H9 (cell line): ENCODE measurements around the gene CDH8. TPM values are rescaled to one million over a fixed set of nuclear protein-coding genes. Genes with fewer than 3 reads are reported as not detected.

Experiments
- DNase-seq: peaks from one replicate; pipeline ENCODE4 v3.0.0-alpha.2; 2017
- H2AFZ ChIP-seq: one replicate; pipeline ENCODE4 v1.6.1; 2013; ENCODE audit warnings: mild to moderate bottlenecking, low read length, control low read depth, moderate library complexity
- H2AK5ac ChIP-seq: 2 replicates; pipeline ENCODE4 v1.6.1; 2013; ENCODE audit warnings: low read length, control low read depth, mixed read lengths; ENCODE audit not compliant: insufficient read length
- H2BK120ac ChIP-seq: one replicate; pipeline ENCODE4 v1.6.1; 2013; ENCODE audit warnings: low read depth, mild to moderate bottlenecking, low read length, control low read depth, inconsistent platforms; ENCODE audit not compliant: poor library complexity, severe bottlenecking
- H2BK12ac ChIP-seq: 2 replicates; pipeline ENCODE4 v1.6.1; 2013; ENCODE audit warnings: low read length, control low read depth, mixed read lengths, low read depth; ENCODE audit not compliant: insufficient read length
- H2BK15ac ChIP-seq: 2 replicates; pipeline ENCODE4 v1.6.1; 2013; ENCODE audit warnings: low read depth, low read length, control low read depth
- H2BK20ac ChIP-seq: one replicate; pipeline ENCODE4 v1.6.1; 2013; ENCODE audit warnings: low read depth, mild to moderate bottlenecking, low read length, control low read depth, inconsistent platforms; ENCODE audit not compliant: poor library complexity, severe bottlenecking
- H2BK5ac ChIP-seq: 2 replicates; pipeline ENCODE4 v1.6.1; 2013; ENCODE audit warnings: low read length, control low read depth, mixed read lengths; ENCODE audit not compliant: insufficient read length
- H3K14ac ChIP-seq: 2 replicates; pipeline ENCODE4 v1.6.1; 2013; ENCODE audit warnings: low read length, control low read depth; ENCODE audit not compliant: insufficient read depth
- H3K18ac ChIP-seq: 2 replicates; pipeline ENCODE4 v1.6.1; 2013; ENCODE audit warnings: low read depth, mild to moderate bottlenecking, mixed read lengths, low read length, control low read depth; ENCODE audit not compliant: insufficient read length
- H3K23ac ChIP-seq: 2 replicates; pipeline ENCODE4 v1.6.1; 2013; ENCODE audit warnings: low read length, control low read depth, mixed read lengths, low read depth; ENCODE audit not compliant: insufficient read length
- H3K23me2 ChIP-seq: 2 replicates; pipeline ENCODE4 v1.6.1; 2013; ENCODE audit warnings: low read depth, mild to moderate bottlenecking, mixed read lengths, low read length, control low read depth; ENCODE audit not compliant: insufficient read length, poor library complexity, severe bottlenecking
- H3K27ac ChIP-seq: 2 replicates; pipeline ENCODE4 v1.5.1; 2013; ENCODE audit warnings: low read length, control low read depth, mixed read lengths, low read depth; ENCODE audit not compliant: insufficient read length
- H3K27me3 ChIP-seq: 2 replicates; pipeline ENCODE4 v1.6.1; 2013; ENCODE audit warnings: low read length, control low read depth, inconsistent platforms; ENCODE audit not compliant: insufficient read depth
- H3K4ac ChIP-seq: 2 replicates; pipeline ENCODE4 v1.6.1; 2013; ENCODE audit warnings: low read depth, mild to moderate bottlenecking, control low read depth, inconsistent platforms, low read length, moderate library complexity
- H3K4me1 ChIP-seq: 2 replicates; pipeline ENCODE4 v1.6.1; 2013; ENCODE audit warnings: low read length, control low read depth, inconsistent platforms; ENCODE audit not compliant: insufficient read depth
- H3K4me2 ChIP-seq: 2 replicates; pipeline ENCODE4 v1.6.1; 2013; ENCODE audit warnings: low read length, control low read depth, mixed read lengths; ENCODE audit not compliant: insufficient read length, insufficient read depth
- H3K56ac ChIP-seq: 2 replicates; pipeline ENCODE4 v1.6.1; 2013; ENCODE audit warnings: low read depth, mild to moderate bottlenecking, mixed read lengths, low read length, control low read depth; ENCODE audit not compliant: insufficient read length
- H3K79me1 ChIP-seq: 2 replicates; pipeline ENCODE4 v1.6.1; 2013; ENCODE audit warnings: low read depth, mild to moderate bottlenecking, moderate library complexity, low read length, control low read depth, inconsistent platforms; ENCODE audit not compliant: insufficient read depth, poor library complexity, severe bottlenecking
- H3K79me2 ChIP-seq: 2 replicates; pipeline ENCODE4 v1.6.1; 2013; ENCODE audit warnings: low read length, control low read depth, inconsistent platforms; ENCODE audit not compliant: insufficient read depth
- H3K9ac ChIP-seq: 2 replicates; pipeline ENCODE4 v1.6.1; 2013; ENCODE audit warnings: low read length, control low read depth, mixed read lengths; ENCODE audit not compliant: insufficient read length; ENCODE audit errors: extremely low read depth
- H3K9me3 ChIP-seq: one replicate; pipeline ENCODE4 v1.6.1; 2013; ENCODE audit warnings: low read depth, low read length, inconsistent platforms; ENCODE audit not compliant: control insufficient read depth
- H3T11ph ChIP-seq: one replicate; pipeline ENCODE4 v1.6.1; 2013; ENCODE audit warnings: mild to moderate bottlenecking, low read length, control low read depth, inconsistent platforms
- H4K20me1 ChIP-seq: one replicate; pipeline ENCODE4 v1.6.1; 2013; ENCODE audit not compliant: control insufficient read depth, insufficient read length, insufficient read depth
- H4K5ac ChIP-seq: 2 replicates; pipeline ENCODE4 v1.6.1; 2013; ENCODE audit warnings: low read depth, mild to moderate bottlenecking, mixed read lengths, low read length, control low read depth; ENCODE audit not compliant: insufficient read length
- H4K8ac ChIP-seq: replicated peaks from 2 replicates; pipeline ENCODE4 v1.6.1; 2013; ENCODE audit warnings: low read length, control low read depth, mixed read lengths, low read depth; ENCODE audit not compliant: insufficient read length
- H4K91ac ChIP-seq: 2 replicates; pipeline ENCODE4 v1.6.1; 2013; ENCODE audit warnings: low read depth, mild to moderate bottlenecking, moderate library complexity, mixed read lengths, low read length, control low read depth; ENCODE audit not compliant: insufficient read length
- H3K27ac Mint-ChIP-seq, 3 experiments: 2 replicates in 2 of 3; 3 replicates in 1 of 3; pipeline ENCODE4 v1.8.0; 2020 to 2021; ENCODE audit warnings: mixed read lengths in 3 of 3, mild to moderate bottlenecking in 1 of 3, moderate library complexity in 1 of 3
- H3K27me3 Mint-ChIP-seq: 2 replicates; pipeline ENCODE4 v1.8.0; 2021; ENCODE audit warnings: low read depth, mild to moderate bottlenecking, moderate library complexity, mixed read lengths
- H3K36me3 Mint-ChIP-seq, 3 experiments: 2 replicates in 2 of 3; 3 replicates in 1 of 3; pipeline ENCODE4 v1.8.0; 2020 to 2021; ENCODE audit warnings: low read depth in 3 of 3, mixed read lengths in 3 of 3; ENCODE audit not compliant: insufficient read depth in 1 of 3
- H3K4me1 Mint-ChIP-seq, 2 experiments: 2 replicates each; pipeline ENCODE4 v1.8.0; 2020; ENCODE audit warnings: mixed read lengths in 2 of 2
- H3K4me3 Mint-ChIP-seq, 2 experiments: 2 replicates in 1 of 2; 3 replicates in 1 of 2; pipeline ENCODE4 v1.8.0; 2020 to 2021; ENCODE audit warnings: mild to moderate bottlenecking in 2 of 2, mixed read lengths in 2 of 2, moderate library complexity in 1 of 2
- H3K9me3 Mint-ChIP-seq, 2 experiments: 2 replicates in 1 of 2; 3 replicates in 1 of 2; pipeline ENCODE4 v1.8.0; 2020; ENCODE audit warnings: mild to moderate bottlenecking in 2 of 2, mixed read lengths in 2 of 2, moderate library complexity in 1 of 2
- WGBS: extraction: QIAGEN DNeasy Blood & Tissue Kit; methylation state at CpG from one replicate; pipeline ENCODE4 v1.1.7; 2013; ENCODE audit warnings: missing lambda C conversion rate, low lambda C conversion rate, mixed read lengths; ENCODE audit not compliant: insufficient read length; ENCODE audit errors: extremely low coverage; 5-methylcytosine and 5-hydroxymethylcytosine counted together
- total RNA-seq: library from RNA; stranded (reverse); gene quantifications from 2 replicates; pipeline ENCODE4 v1.2.1, GENCODE V29; 2021
- TF ChIP-seq, protein P1 (sequence below): fragments of 200-600 bp; sonication (generic); conservative IDR thresholded peaks from 3 replicates; pipeline ENCODE4 v1.8.0; 2021; ENCODE audit warnings: antibody characterized with exemption, mild to moderate bottlenecking

Gene CDH8
- total RNA-seq, 1 experiment from 2014 or later, result 12.0 TPM

DNA sequence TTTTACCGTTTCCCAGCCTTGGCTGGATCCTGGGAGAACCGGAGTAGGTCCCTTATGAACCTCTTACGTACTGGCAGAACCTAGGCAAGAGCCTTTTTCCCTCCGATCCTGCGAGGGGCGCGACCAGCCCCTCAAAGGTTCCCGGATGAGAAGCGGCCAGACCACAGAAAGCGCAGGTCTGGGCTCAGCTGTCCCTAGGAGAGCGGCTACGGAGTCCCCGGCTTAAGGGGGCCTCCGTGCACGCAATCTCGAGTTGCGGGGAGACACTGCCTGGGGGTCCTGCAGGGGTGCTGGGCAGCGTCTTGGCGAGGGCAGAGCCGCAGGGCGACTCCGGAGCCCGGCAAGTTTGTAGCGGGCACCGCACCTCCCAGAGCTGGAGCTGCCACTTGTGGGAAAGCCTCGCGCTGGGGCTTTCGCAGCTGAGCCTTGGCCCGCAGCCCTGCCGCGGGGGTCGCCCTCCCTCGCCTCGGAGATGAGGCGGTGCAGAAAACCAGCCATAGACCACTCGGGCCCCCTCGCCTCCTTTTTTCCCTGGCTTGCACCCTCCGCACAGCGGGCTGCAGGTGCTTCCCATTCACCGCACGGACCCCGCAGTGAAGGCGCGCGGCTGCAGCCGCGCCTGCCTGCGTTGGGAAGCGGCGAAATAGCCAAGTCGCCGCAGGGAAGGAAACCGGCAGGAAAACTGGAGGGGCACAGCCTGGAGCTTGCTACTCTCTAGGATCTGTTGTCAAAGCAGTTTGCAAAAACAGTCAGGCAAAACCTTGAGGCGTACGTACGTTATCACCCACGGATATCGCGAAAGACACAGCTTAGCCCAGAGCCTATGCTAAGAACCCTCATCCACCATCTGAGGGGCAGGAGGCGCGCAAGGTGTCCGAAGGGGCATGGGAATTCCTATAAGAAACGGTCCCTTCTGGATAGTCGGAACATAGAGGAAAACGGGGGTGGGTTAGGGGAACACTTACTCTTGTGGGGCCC, 834 bp downstream of the CDH8 start:
- peak overlapping the region in 1 of 3 experiments; percentile 68; a peak in 2 of 7 replicates for H3K27ac Mint-ChIP-seq
- TF ChIP-seq, protein P1, sequence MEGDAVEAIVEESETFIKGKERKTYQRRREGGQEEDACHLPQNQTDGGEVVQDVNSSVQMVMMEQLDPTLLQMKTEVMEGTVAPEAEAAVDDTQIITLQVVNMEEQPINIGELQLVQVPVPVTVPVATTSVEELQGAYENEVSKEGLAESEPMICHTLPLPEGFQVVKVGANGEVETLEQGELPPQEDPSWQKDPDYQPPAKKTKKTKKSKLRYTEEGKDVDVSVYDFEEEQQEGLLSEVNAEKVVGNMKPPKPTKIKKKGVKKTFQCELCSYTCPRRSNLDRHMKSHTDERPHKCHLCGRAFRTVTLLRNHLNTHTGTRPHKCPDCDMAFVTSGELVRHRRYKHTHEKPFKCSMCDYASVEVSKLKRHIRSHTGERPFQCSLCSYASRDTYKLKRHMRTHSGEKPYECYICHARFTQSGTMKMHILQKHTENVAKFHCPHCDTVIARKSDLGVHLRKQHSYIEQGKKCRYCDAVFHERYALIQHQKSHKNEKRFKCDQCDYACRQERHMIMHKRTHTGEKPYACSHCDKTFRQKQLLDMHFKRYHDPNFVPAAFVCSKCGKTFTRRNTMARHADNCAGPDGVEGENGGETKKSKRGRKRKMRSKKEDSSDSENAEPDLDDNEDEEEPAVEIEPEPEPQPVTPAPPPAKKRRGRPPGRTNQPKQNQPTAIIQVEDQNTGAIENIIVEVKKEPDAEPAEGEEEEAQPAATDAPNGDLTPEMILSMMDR, result no peak
- peaks cover 28% of the 10 kb centered on the region for H3K23me2 ChIP-seq
- no peaks in the 10 kb centered on the region for H3K79me2 ChIP-seq
- peak overlapping the region; percentile 6; the same call in 1 of the 2 replicates for H3K14ac ChIP-seq
- H3K18ac ChIP-seq, result peak overlapping the region; percentile 23
- H3K27ac ChIP-seq, result no peak overlapping the region
- no peaks in the 10 kb centered on the region; a peak in 2 of 5 replicates for H3K9me3 Mint-ChIP-seq
- H3K4me1 ChIP-seq, result peaks cover 5% of the 10 kb centered on the region; the same call in 1 of the 2 replicates
- peak overlapping the region; percentile 79 to 87 for H3K4me3 Mint-ChIP-seq
- H3K36me3 Mint-ChIP-seq, result no peaks in the 10 kb centered on the region
- H3K23ac ChIP-seq, result no peak overlapping the region
- H3K9me3 ChIP-seq, result no peaks in the 10 kb centered on the region
- DNase-seq, result peak; percentile 83
- no peak overlapping the region for H2BK12ac ChIP-seq
- no peak overlapping the region for H2BK15ac ChIP-seq
- H4K8ac ChIP-seq, result no peak overlapping the region
- H2BK5ac ChIP-seq, result no peak overlapping the region
- no peaks in the 10 kb centered on the region for H4K20me1 ChIP-seq
- peak overlapping the region; percentile 98 for H3K4me2 ChIP-seq
- no peak overlapping the region for H3K4ac ChIP-seq
- H3K9ac ChIP-seq, result no peak overlapping the region
- H3T11ph ChIP-seq, result no peak overlapping the region
- no peak overlapping the region for H2AFZ ChIP-seq
- no CpG with 5 or more reads among the region's 65 CpGs for WGBS
- no peak overlapping the region for H4K91ac ChIP-seq
- no peaks in the 10 kb centered on the region for H3K79me1 ChIP-seq
- peaks cover 33% of the 10 kb centered on the region; the same call in 1 of the 2 replicates for H3K27me3 ChIP-seq
- peaks cover 38 to 46% of the 10 kb centered on the region in 2 experiments for H3K4me1 Mint-ChIP-seq
- no peak overlapping the region for H3K56ac ChIP-seq
- peaks cover 84% of the 10 kb centered on the region for H3K27me3 Mint-ChIP-seq
- no peak overlapping the region for H2AK5ac ChIP-seq
- no peak overlapping the region for H2BK20ac ChIP-seq
- H2BK120ac ChIP-seq, result no peak overlapping the region
- H4K5ac ChIP-seq, result no peak overlapping the region
